OCI-M1 (cell line): ENCODE measurements around the gene MICAL3.
A peak's percentile ranks its signal among the peaks of the same experiment; 100 is the strongest.
"Not testable (repeated sequence)": the region's sequence is repeated elsewhere in the genome, so short reads cannot be mapped to it uniquely, and the experiment has no call there.

ENCODE experiments used
- DNase-seq: peaks from one replicate; lab custom pipeline; 2025; lab: John Stamatoyannopoulos, UW

MICAL3 gene

GRCh38 chr22:18000441-18001039, 23.8 kb downstream of the MICAL3 start:
- DNase-seq = peak; percentile 37

- no peak for DNase-seq
These were observed 24.5 kb downstream of the MICAL3 start for GRCh38 chr22:17999851-18000250.

- no peak for DNase-seq
These were observed 25.4 kb downstream of the MICAL3 start for GRCh38 chr22:17998913-17999312.

- DNase-seq = no peak
These were observed 26.9 kb downstream of the MICAL3 start for GRCh38 chr22:17997456-17997855.

GRCh38 chr22:17995256-17995655, 29.1 kb downstream of the MICAL3 start:
- DNase-seq = not testable (repeated sequence)

- DNase-seq = no peak
These were observed 29.8 kb downstream of the MICAL3 start for GRCh38 chr22:17994424-17995108.

- DNase-seq = not testable (repeated sequence)
These were observed 31.4 kb downstream of the MICAL3 start for GRCh38 chr22:17992976-17993375.

- not testable (repeated sequence) for DNase-seq
These were observed 32.4 kb downstream of the MICAL3 start for GRCh38 chr22:17991992-17992391.

- no peak for DNase-seq
These were observed 33.4 kb downstream of the MICAL3 start for GRCh38 chr22:17990942-17991341.

GRCh38 chr22:17990147-17990546, 34.2 kb downstream of the MICAL3 start:
- DNase-seq = no peak

- no peak for DNase-seq
These were observed 35.4 kb downstream of the MICAL3 start for GRCh38 chr22:17988800-17989513.

GRCh38 chr22:17985606-17986005, 38.8 kb downstream of the MICAL3 start:
- DNase-seq = no peak

- not testable (repeated sequence) for DNase-seq
These were observed 39.3 kb downstream of the MICAL3 start for GRCh38 chr22:17985071-17985470.

GRCh38 chr22:17984114-17984513, 40.2 kb downstream of the MICAL3 start:
- DNase-seq = no peak

GRCh38 chr22:17982572-17983141, 41.7 kb downstream of the MICAL3 start:
- no peak for DNase-seq

GRCh38 chr22:17981497-17981896, 42.9 kb downstream of the MICAL3 start:
- DNase-seq = no peak

GRCh38 chr22:17980638-17981051, 43.7 kb downstream of the MICAL3 start:
- peak; percentile 97 for DNase-seq

- no peak for DNase-seq
These were observed 44.3 kb downstream of the MICAL3 start for GRCh38 chr22:17980015-17980590.

GRCh38 chr22:17978027-17978426, 46.3 kb downstream of the MICAL3 start:
- DNase-seq = no peak

GRCh38 chr22:17977371-17977770, 47.0 kb downstream of the MICAL3 start:
- DNase-seq = no peak

- DNase-seq = no peak
These were observed 48.2 kb downstream of the MICAL3 start for GRCh38 chr22:17976121-17976520.

- peak; percentile 34 for DNase-seq
These were observed 49.5 kb downstream of the MICAL3 start for GRCh38 chr22:17974703-17975372.
